Kidney (tissue), 14 donors: Measurements from ENCODE around the gene TIPIN. TPM values are rescaled to one million over a fixed set of nuclear protein-coding genes. Genes with fewer than 3 reads are reported as not detected.

Experiments
- DNase-seq, 5 donors: peaks; one replicate each; pipeline ENCODE4 v3.0.0-alpha.2; 2013 to 2020
- FAIRE-seq: peaks from 2 replicates; lab custom pipeline; 2012; peaks lifted over from hg19 to GRCh38; lab: Jason Lieb, UNC
- H3K27ac ChIP-seq, 2 donors: one replicate each; pipeline ENCODE4 v1.7.0; 2013; ENCODE audit warnings: low read depth in 2 of 2, low read length in 2 of 2, inconsistent platforms in 1 of 2
- H3K27me3 ChIP-seq: one replicate; pipeline ENCODE4 v1.7.1; 2013; ENCODE audit warnings: low read length, inconsistent platforms; ENCODE audit not compliant: control insufficient read depth, insufficient read depth
- H3K36me3 ChIP-seq, 3 donors: one replicate each; pipeline versions ENCODE4 v1.7.0 to v1.7.1; 2013; ENCODE audit warnings: low read length in 3 of 3, control low read depth in 1 of 3, inconsistent platforms in 1 of 3; ENCODE audit not compliant: insufficient read depth in 3 of 3, control insufficient read depth in 2 of 3
- H3K4me1 ChIP-seq, 3 donors: one replicate each; pipeline versions ENCODE4 v1.7.0 to v1.7.1; 2013; ENCODE audit warnings: low read length in 3 of 3, inconsistent platforms in 1 of 3, low read depth in 1 of 3; ENCODE audit not compliant: control insufficient read depth in 2 of 3, insufficient read depth in 2 of 3
- H3K4me3 ChIP-seq, 3 donors: one replicate each; pipeline versions ENCODE4 v1.7.0 to v1.8.1; 2013; ENCODE audit warnings: low read length in 3 of 3, control low read depth in 1 of 3, inconsistent platforms in 1 of 3
- H3K9ac ChIP-seq, 3 donors: one replicate each; pipeline versions ENCODE4 v1.7.0 to v1.7.1; 2013; ENCODE audit warnings: low read length in 3 of 3, control low read depth in 1 of 3, inconsistent platforms in 1 of 3
- H3K9me3 ChIP-seq, 3 donors: one replicate each; pipeline versions ENCODE4 v1.7.0 to v1.7.1; 2013; ENCODE audit warnings: low read length in 3 of 3, control low read depth in 1 of 3, inconsistent platforms in 1 of 3; ENCODE audit not compliant: control insufficient read depth in 2 of 3, insufficient read depth in 1 of 3
- CTCF ChIP-seq: IDR thresholded peaks from 3 replicates; pipeline ENCODE4 v1.5.1; 2012; ENCODE audit warnings: mild to moderate bottlenecking, moderate library complexity, borderline replicate concordance; ENCODE audit not compliant: insufficient read depth; ENCODE audit errors: extremely low read depth
- intact Hi-C: fragments of 100-400 bp; cut with DNase I; formaldehyde crosslinking; loops from one replicate; pipeline ENCODE4 v1.11.1; 2022
- polyA plus RNA-seq: library from polyadenylated mRNA; stranded (reverse); fragments of 350-450 nt; fragmentation: Illumina TruSeq; extraction: RNeasy Lipid Tissue Mini Kit (QIAGEN cat#74804); gene quantifications from one replicate; pipeline ENCODE4 v1.2.3, GENCODE V29; 2014; ENCODE audit warnings: low read depth, low replicate concordance; ENCODE audit not compliant: insufficient read depth
- total RNA-seq: library from RNA; stranded (reverse); fragmentation: NEBNext Ultra II Directional; extraction: Animal tissue kit (Norgen Biotek cat#: 25700); gene quantifications from one replicate; pipeline ENCODE4 v1.2.1, GENCODE V29; 2021
- donor health status: control.
- donor health status: control.
- donor health status: control.
- donor health status: control.
- donor health status: control.
- donor health status: DM: yes; HTN: yes; CAD: no.
- donor health status: Normal renal cell carcinoma (clear cell type).

TIPIN gene
- total and polyA plus RNA-seq, 2 donors from 2014 or later = 4.3 to 7.5 TPM

- TF ChIP-seq CTCF = no peak
- Histone ChIP-seq H3K4me3 (no peak overlapping the region), H3K36me3 (no peaks in the 10 kb centered on the region), H3K4me1 (peaks cover 0 to 16% (median 0%) of the 10 kb centered on the region in 3 donors), H3K9me3 (no peaks in the 10 kb centered on the region), H3K9ac (no peak overlapping the region), H3K27ac (no peak overlapping the region), H3K27me3 (no peaks in the 10 kb centered on the region)
- intact Hi-C loops = no loop called here
- no peak for FAIRE-seq
- DNase-seq = peak in 1 of 5 donors; percentile 30
Measured at GRCh38 chr15:66290007-66290406, 66.5 kb downstream of the TIPIN start.

DNA sequence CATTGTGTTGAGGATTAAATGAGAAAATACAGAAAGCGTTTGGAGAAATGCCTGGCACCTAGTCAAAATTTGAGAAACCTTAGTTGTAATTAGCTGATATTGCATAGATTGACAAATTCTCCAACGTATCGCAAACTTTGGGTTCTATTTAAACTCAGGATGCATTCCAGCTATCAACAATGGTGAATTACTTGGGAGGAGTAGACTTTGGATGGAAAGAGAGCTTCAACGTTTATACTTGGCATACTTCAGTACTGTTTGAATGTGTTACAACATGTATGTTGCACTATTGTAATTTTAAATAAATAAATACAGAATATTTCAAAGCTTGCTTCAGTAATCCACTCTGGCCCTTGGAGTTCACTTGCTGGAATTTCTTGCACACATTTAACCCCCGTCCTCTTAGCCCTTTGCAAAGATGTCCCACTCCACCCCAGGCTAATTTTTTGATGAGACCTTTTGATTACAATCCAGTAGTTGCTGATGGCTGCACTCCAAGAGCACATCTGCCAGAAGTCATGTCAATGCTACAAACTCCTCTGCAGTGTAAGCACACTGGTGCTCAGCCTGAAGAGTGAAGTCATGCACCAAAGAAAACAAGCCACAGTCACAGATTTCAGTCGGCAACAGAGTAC is 67.8 kb downstream of the TIPIN start:
- no peaks in the 10 kb centered on the region for H3K27me3 ChIP-seq
- H3K27ac ChIP-seq = no peak overlapping the region
- no peaks in the 10 kb centered on the region for H3K36me3 ChIP-seq
- H3K4me1 ChIP-seq = peaks cover 0 to 9% (median 0%) of the 10 kb centered on the region in 3 donors
- H3K9me3 ChIP-seq = no peaks in the 10 kb centered on the region
- DNase-seq = peak in 1 of 5 donors; percentile 45
- TF ChIP-seq CTCF = no peak
- no peak overlapping the region for H3K9ac ChIP-seq
- intact Hi-C loops = no loop called here
- no peak for FAIRE-seq
- H3K4me3 ChIP-seq = no peak overlapping the region

DNA sequence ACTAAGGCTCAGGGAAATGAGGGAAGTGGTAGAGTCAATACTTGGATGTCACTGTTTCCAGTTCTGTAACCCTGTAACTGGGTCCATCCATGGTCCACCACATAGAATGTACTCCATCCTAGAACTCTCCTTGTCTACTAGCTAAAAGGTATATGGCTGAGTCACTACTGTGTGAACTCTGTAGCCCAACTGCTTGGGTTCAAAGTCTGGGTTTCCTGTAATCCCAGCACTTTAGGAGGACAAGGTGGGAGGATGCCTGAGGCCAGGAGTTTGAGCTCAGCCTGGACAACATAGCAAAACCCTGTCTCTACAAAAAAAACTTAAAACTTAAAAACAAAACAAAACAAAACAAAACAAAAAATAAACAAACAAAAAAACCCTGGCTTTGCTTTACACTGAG is 68.4 kb downstream of the TIPIN start:
- no peaks in the 10 kb centered on the region for H3K36me3 ChIP-seq
- H3K27me3 ChIP-seq = no peaks in the 10 kb centered on the region
- TF ChIP-seq CTCF = no peak
- H3K27ac ChIP-seq = no peak overlapping the region
- no peak overlapping the region for H3K9ac ChIP-seq
- DNase-seq = no peak
- peaks cover 0 to 9% (median 0%) of the 10 kb centered on the region in 3 donors for H3K4me1 ChIP-seq
- intact Hi-C loops = no loop called here
- no peaks in the 10 kb centered on the region for H3K9me3 ChIP-seq
- no peak for FAIRE-seq
- H3K4me3 ChIP-seq = no peak overlapping the region
